GM23338 (cell line): Measurements from ENCODE around the gene CAMSAP2. TPM values are rescaled to one million over a fixed set of nuclear protein-coding genes. Genes with fewer than 3 reads are reported as not detected.

Source experiments
- ATAC-seq: fragments of 200-7000 bp; cut with Tn5 transposase; 3 replicates; pipeline ENCODE4 v1.9.1; 2020
- DNase-seq: peaks from one replicate; pipeline ENCODE4 v3.0.0-alpha.2; 2015; ENCODE audit warnings: low spot score
- H2AFZ ChIP-seq: fragments of 200-600 bp; sonication (generic); 2 replicates; pipeline ENCODE4 v1.8.0; 2016; ENCODE audit warnings: antibody characterized with exemption, mild to moderate bottlenecking, moderate library complexity
- H3F3A ChIP-seq: fragments of 200-600 bp; sonication (generic); replicated peaks from 2 replicates; pipeline ENCODE4 v1.8.0; 2017; ENCODE audit warnings: antibody characterized with exemption, mixed run types, low read depth
- H3K27ac ChIP-seq: fragments of 200-600 bp; sonication (generic); 2 replicates; pipeline ENCODE4 v1.6.1; 2016; ENCODE audit warnings: low read depth
- H3K27me3 ChIP-seq: fragments of 200-600 bp; sonication (generic); 2 replicates; pipeline ENCODE4 v1.8.0; 2016; ENCODE audit warnings: mild to moderate bottlenecking, mixed run types, moderate library complexity; ENCODE audit not compliant: insufficient read depth
- H3K36me3 ChIP-seq: fragments of 200-600 bp; sonication (generic); 2 replicates; pipeline ENCODE4 v1.8.0; 2016; ENCODE audit warnings: mild to moderate bottlenecking; ENCODE audit not compliant: insufficient read depth
- H3K4me1 ChIP-seq: fragments of 200-600 bp; sonication (generic); 2 replicates; pipeline ENCODE4 v1.8.0; 2016; ENCODE audit warnings: mild to moderate bottlenecking, moderate library complexity; ENCODE audit not compliant: insufficient read depth
- H3K4me2 ChIP-seq: fragments of 200-600 bp; sonication (generic); 2 replicates; pipeline ENCODE4 v1.7.1; 2017; ENCODE audit warnings: mixed run types
- H3K4me3 ChIP-seq: fragments of 200-600 bp; sonication (generic); 2 replicates; pipeline ENCODE4 v1.6.1; 2016; ENCODE audit warnings: mixed run types
- H3K79me2 ChIP-seq: fragments of 200-600 bp; sonication (generic); replicated peaks from 2 replicates; pipeline ENCODE4 v1.8.0; 2017; ENCODE audit warnings: mild to moderate bottlenecking; ENCODE audit not compliant: insufficient read depth
- H3K9me2 ChIP-seq: fragments of 200-600 bp; sonication (generic); 2 replicates; pipeline ENCODE4 v1.8.0; 2017; ENCODE audit not compliant: insufficient read depth
- H4K20me1 ChIP-seq: fragments of 200-600 bp; sonication (generic); replicated peaks from 2 replicates; pipeline ENCODE4 v1.8.0; 2017; ENCODE audit warnings: mild to moderate bottlenecking; ENCODE audit not compliant: insufficient read depth
- H3K27ac Mint-ChIP-seq: 2 replicates; pipeline ENCODE4 v1.8.0; 2020; ENCODE audit warnings: inconsistent platforms, mild to moderate bottlenecking, moderate library complexity, mixed read lengths
- H3K27me3 Mint-ChIP-seq: 3 replicates; pipeline ENCODE4 v1.8.0; 2022; ENCODE audit warnings: low read depth, mild to moderate bottlenecking, moderate library complexity, mixed read lengths, inconsistent platforms; ENCODE audit not compliant: insufficient read depth, poor library complexity
- H3K36me3 Mint-ChIP-seq: 3 replicates; pipeline ENCODE4 v1.8.0; 2021; ENCODE audit warnings: low read depth, mild to moderate bottlenecking, inconsistent platforms, moderate library complexity, mixed read lengths
- H3K4me1 Mint-ChIP-seq: 3 replicates; pipeline ENCODE4 v1.8.0; 2020; ENCODE audit warnings: mild to moderate bottlenecking, inconsistent platforms, mixed read lengths
- H3K4me3 Mint-ChIP-seq: 3 replicates; pipeline ENCODE4 v1.8.0; 2021; ENCODE audit warnings: moderate library complexity, mild to moderate bottlenecking, inconsistent platforms, mixed read lengths
- H3K9me3 Mint-ChIP-seq: 3 replicates; pipeline ENCODE4 v1.8.0; 2020; ENCODE audit warnings: moderate library complexity, mild to moderate bottlenecking, inconsistent platforms, mixed read lengths
- CREB1 ChIP-seq: fragments of 250-450 bp; sonication (Bioruptor Pico); IDR thresholded peaks from 2 replicates; pipeline ENCODE4 v1.5.0; 2020; ENCODE audit warnings: low read depth, mild to moderate bottlenecking, moderate library complexity
- EZH2 ChIP-seq: fragments of 200-600 bp; sonication (generic); IDR thresholded peaks from one replicate; pipeline ENCODE4 v1.8.0; 2017; ENCODE audit warnings: antibody characterized with exemption, mild to moderate bottlenecking, low read depth; ENCODE audit not compliant: unreplicated experiment
- EZH2phosphoT487 ChIP-seq: fragments of 200-600 bp; sonication (generic); IDR thresholded peaks from one replicate; pipeline ENCODE4 v1.8.1; 2018; ENCODE audit warnings: antibody characterized with exemption; ENCODE audit not compliant: unreplicated experiment
- JUNB ChIP-seq: IDR thresholded peaks from one replicate; pipeline ENCODE4 v1.6.1; 2016; ENCODE audit warnings: antibody characterized with exemption; ENCODE audit not compliant: unreplicated experiment
- NANOG ChIP-seq: IDR thresholded peaks from 2 replicates; pipeline ENCODE4 v1.6.1; 2016; ENCODE audit warnings: antibody characterized with exemption, borderline replicate concordance
- POLR2AphosphoS5 ChIP-seq: IDR thresholded peaks from 2 replicates; pipeline ENCODE4 v1.6.1; 2016; ENCODE audit warnings: antibody characterized with exemption, low read depth
- STAT1 ChIP-seq: IDR thresholded peaks from one replicate; pipeline ENCODE4 v1.6.1; 2016; ENCODE audit warnings: antibody characterized with exemption; ENCODE audit not compliant: unreplicated experiment
- ZNF114 ChIP-seq: fragments of 250-450 bp; sonication (Bioruptor Pico); IDR thresholded peaks from 2 replicates; pipeline ENCODE4 v1.5.0; 2020; ENCODE audit warnings: mild to moderate bottlenecking, moderate library complexity
- ZNF331 ChIP-seq: fragments of 250-450 bp; sonication (Bioruptor Pico); IDR thresholded peaks from 2 replicates; pipeline ENCODE4 v1.5.0; 2020; ENCODE audit warnings: low read depth, mild to moderate bottlenecking, moderate library complexity
- polyA plus RNA-seq: library from polyadenylated mRNA; unstranded; fragments of >200 nt; fragmentation: Nextera tagmentation; extraction: Ambion mirVana; gene quantifications from 2 replicates; pipeline ENCODE4 v1.2.1, GENCODE V29; 2016
- total RNA-seq: library from RNA; depleted of rRNA; stranded (reverse); fragments of >200 nt; shearing (Covaris generic); gene quantifications from 2 replicates; pipeline ENCODE4 v1.2.3, GENCODE V29; 2014
- TF ChIP-seq, protein P1 (sequence below): fragments of 250-450 bp; sonication (Bioruptor Pico); IDR thresholded peaks from 2 replicates; pipeline ENCODE4 v1.5.0; 2020; ENCODE audit warnings: mild to moderate bottlenecking, moderate library complexity
- TF ChIP-seq, protein P2 (sequence below): IDR thresholded peaks from 2 replicates; pipeline ENCODE4 v1.6.1; 2016; ENCODE audit warnings: antibody characterized with exemption
- TF ChIP-seq, protein P3 (sequence below): IDR thresholded peaks from one replicate; pipeline ENCODE4 v1.6.1; 2018; ENCODE audit warnings: antibody characterized with exemption; ENCODE audit not compliant: unreplicated experiment
- TF ChIP-seq, protein P4 (sequence below), 2 experiments: fragments of 200-600 bp in 1 of 2; sonication (generic) in 1 of 2; conservative IDR thresholded peaks; 2 replicates each; pipeline versions ENCODE4 v1.5.1 to v1.6.1; 2016 to 2017; ENCODE audit warnings: antibody characterized with exemption in 2 of 2, low read depth in 2 of 2, mild to moderate bottlenecking in 2 of 2, moderate library complexity in 1 of 2

Gene CAMSAP2
- total and polyA plus RNA-seq, 2 experiments from 2014 or later, result 9.1 to 21.3 TPM

DNA sequence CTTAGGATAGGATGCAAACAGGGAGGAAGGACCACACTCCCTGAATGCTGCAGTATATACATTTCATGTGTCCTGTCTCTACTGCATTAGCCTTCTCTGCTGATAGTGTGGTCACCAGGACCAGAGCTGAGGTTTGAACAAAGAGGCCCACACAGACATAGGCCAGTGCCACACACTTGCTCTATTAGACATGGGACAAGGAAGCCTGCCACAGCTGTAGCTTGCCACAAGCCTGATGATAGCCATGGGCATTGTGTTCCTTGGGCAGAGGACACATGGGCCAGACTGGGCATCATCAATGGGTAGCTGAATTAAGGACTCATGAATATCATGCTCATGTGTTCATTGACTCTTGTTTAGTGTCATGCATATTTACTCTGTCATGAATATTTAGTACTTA lies 10.4 kb downstream of the CAMSAP2 start:
- H3F3A ChIP-seq, result no peaks in the 10 kb centered on the region
- peaks cover 3% of the 10 kb centered on the region; the same call in 2 of the 3 replicates for H3K4me1 Mint-ChIP-seq
- ATAC-seq (no peak), DNase-seq (no peak)
- no peak overlapping the region for H3K27ac Mint-ChIP-seq
- no peak overlapping the region for H2AFZ ChIP-seq
- TF ChIP-seq NANOG, result no peak
- TF ChIP-seq STAT1, result no peak
- TF ChIP-seq ZNF114 (CRISPR knock-in tag), result no peak
- no peak for TF ChIP-seq ZNF331 (CRISPR knock-in tag)
- TF ChIP-seq, protein P1, sequence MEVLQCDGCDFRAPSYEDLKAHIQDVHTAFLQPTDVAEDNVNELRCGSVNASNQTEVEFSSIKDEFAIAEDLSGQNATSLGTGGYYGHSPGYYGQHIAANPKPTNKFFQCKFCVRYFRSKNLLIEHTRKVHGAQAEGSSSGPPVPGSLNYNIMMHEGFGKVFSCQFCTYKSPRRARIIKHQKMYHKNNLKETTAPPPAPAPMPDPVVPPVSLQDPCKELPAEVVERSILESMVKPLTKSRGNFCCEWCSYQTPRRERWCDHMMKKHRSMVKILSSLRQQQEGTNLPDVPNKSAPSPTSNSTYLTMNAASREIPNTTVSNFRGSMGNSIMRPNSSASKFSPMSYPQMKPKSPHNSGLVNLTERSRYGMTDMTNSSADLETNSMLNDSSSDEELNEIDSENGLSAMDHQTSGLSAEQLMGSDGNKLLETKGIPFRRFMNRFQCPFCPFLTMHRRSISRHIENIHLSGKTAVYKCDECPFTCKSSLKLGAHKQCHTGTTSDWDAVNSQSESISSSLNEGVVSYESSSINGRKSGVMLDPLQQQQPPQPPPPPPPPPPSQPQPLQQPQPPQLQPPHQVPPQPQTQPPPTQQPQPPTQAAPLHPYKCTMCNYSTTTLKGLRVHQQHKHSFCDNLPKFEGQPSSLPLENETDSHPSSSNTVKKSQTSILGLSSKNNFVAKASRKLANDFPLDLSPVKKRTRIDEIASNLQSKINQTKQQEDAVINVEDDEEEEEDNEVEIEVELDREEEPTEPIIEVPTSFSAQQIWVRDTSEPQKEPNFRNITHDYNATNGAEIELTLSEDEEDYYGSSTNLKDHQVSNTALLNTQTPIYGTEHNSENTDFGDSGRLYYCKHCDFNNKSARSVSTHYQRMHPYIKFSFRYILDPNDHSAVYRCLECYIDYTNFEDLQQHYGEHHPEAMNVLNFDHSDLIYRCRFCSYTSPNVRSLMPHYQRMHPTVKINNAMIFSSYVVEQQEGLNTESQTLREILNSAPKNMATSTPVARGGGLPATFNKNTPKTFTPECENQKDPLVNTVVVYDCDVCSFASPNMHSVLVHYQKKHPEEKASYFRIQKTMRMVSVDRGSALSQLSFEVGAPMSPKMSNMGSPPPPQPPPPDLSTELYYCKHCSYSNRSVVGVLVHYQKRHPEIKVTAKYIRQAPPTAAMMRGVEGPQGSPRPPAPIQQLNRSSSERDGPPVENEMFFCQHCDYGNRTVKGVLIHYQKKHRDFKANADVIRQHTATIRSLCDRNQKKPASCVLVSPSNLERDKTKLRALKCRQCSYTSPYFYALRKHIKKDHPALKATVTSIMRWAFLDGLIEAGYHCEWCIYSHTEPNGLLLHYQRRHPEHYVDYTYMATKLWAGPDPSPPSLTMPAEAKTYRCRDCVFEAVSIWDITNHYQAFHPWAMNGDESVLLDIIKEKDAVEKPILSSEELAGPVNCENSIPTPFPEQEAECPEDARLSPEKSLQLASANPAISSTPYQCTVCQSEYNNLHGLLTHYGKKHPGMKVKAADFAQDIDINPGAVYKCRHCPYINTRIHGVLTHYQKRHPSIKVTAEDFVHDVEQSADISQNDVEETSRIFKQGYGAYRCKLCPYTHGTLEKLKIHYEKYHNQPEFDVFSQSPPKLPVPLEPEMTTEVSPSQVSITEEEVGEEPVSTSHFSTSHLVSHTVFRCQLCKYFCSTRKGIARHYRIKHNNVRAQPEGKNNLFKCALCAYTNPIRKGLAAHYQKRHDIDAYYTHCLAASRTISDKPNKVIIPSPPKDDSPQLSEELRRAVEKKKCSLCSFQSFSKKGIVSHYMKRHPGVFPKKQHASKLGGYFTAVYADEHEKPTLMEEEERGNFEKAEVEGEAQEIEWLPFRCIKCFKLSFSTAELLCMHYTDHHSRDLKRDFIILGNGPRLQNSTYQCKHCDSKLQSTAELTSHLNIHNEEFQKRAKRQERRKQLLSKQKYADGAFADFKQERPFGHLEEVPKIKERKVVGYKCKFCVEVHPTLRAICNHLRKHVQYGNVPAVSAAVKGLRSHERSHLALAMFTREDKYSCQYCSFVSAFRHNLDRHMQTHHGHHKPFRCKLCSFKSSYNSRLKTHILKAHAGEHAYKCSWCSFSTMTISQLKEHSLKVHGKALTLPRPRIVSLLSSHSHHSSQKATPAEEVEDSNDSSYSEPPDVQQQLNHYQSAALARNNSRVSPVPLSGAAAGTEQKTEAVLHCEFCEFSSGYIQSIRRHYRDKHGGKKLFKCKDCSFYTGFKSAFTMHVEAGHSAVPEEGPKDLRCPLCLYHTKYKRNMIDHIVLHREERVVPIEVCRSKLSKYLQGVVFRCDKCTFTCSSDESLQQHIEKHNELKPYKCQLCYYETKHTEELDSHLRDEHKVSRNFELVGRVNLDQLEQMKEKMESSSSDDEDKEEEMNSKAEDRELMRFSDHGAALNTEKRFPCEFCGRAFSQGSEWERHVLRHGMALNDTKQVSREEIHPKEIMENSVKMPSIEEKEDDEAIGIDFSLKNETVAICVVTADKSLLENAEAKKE, result no peak
- no peak for TF ChIP-seq JUNB
- no peak for TF ChIP-seq EZH2phosphoT487
- TF ChIP-seq, protein P2, sequence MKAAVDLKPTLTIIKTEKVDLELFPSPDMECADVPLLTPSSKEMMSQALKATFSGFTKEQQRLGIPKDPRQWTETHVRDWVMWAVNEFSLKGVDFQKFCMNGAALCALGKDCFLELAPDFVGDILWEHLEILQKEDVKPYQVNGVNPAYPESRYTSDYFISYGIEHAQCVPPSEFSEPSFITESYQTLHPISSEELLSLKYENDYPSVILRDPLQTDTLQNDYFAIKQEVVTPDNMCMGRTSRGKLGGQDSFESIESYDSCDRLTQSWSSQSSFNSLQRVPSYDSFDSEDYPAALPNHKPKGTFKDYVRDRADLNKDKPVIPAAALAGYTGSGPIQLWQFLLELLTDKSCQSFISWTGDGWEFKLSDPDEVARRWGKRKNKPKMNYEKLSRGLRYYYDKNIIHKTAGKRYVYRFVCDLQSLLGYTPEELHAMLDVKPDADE, result no peak
- TF ChIP-seq POLR2AphosphoS5, result no peak
- TF ChIP-seq, protein P3, sequence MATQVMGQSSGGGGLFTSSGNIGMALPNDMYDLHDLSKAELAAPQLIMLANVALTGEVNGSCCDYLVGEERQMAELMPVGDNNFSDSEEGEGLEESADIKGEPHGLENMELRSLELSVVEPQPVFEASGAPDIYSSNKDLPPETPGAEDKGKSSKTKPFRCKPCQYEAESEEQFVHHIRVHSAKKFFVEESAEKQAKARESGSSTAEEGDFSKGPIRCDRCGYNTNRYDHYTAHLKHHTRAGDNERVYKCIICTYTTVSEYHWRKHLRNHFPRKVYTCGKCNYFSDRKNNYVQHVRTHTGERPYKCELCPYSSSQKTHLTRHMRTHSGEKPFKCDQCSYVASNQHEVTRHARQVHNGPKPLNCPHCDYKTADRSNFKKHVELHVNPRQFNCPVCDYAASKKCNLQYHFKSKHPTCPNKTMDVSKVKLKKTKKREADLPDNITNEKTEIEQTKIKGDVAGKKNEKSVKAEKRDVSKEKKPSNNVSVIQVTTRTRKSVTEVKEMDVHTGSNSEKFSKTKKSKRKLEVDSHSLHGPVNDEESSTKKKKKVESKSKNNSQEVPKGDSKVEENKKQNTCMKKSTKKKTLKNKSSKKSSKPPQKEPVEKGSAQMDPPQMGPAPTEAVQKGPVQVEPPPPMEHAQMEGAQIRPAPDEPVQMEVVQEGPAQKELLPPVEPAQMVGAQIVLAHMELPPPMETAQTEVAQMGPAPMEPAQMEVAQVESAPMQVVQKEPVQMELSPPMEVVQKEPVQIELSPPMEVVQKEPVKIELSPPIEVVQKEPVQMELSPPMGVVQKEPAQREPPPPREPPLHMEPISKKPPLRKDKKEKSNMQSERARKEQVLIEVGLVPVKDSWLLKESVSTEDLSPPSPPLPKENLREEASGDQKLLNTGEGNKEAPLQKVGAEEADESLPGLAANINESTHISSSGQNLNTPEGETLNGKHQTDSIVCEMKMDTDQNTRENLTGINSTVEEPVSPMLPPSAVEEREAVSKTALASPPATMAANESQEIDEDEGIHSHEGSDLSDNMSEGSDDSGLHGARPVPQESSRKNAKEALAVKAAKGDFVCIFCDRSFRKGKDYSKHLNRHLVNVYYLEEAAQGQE, result no peak
- TF ChIP-seq CREB1, result no peak
- no peak for TF ChIP-seq EZH2
- TF ChIP-seq, protein P4, sequence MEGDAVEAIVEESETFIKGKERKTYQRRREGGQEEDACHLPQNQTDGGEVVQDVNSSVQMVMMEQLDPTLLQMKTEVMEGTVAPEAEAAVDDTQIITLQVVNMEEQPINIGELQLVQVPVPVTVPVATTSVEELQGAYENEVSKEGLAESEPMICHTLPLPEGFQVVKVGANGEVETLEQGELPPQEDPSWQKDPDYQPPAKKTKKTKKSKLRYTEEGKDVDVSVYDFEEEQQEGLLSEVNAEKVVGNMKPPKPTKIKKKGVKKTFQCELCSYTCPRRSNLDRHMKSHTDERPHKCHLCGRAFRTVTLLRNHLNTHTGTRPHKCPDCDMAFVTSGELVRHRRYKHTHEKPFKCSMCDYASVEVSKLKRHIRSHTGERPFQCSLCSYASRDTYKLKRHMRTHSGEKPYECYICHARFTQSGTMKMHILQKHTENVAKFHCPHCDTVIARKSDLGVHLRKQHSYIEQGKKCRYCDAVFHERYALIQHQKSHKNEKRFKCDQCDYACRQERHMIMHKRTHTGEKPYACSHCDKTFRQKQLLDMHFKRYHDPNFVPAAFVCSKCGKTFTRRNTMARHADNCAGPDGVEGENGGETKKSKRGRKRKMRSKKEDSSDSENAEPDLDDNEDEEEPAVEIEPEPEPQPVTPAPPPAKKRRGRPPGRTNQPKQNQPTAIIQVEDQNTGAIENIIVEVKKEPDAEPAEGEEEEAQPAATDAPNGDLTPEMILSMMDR (conservative IDR thresholded peaks at IDR 0.05; ENCODE audit: low read depth in 2 of 2), result no peak
- no peaks in the 10 kb centered on the region for H3K27me3 ChIP-seq
- peaks cover 11% of the 10 kb centered on the region; the same call in 2 of the 3 replicates for H3K36me3 Mint-ChIP-seq
- no peak overlapping the region for H3K4me3 ChIP-seq
- H3K4me2 ChIP-seq, result no peak overlapping the region
- peaks cover 73% of the 10 kb centered on the region for H3K79me2 ChIP-seq
- H3K4me1 ChIP-seq, result no peaks in the 10 kb centered on the region
- no peaks in the 10 kb centered on the region for H3K36me3 ChIP-seq
- no peaks in the 10 kb centered on the region for H3K27me3 Mint-ChIP-seq
- H4K20me1 ChIP-seq, result peaks cover 5% of the 10 kb centered on the region
- no peaks in the 10 kb centered on the region for H3K9me2 ChIP-seq
- H3K9me3 Mint-ChIP-seq, result no peaks in the 10 kb centered on the region; the same call in 2 of the 3 replicates
- H3K4me3 Mint-ChIP-seq, result no peak overlapping the region
- H3K27ac ChIP-seq, result no peak overlapping the region
